ENCODE data around the gene UCK2.

Gene UCK2

DNA sequence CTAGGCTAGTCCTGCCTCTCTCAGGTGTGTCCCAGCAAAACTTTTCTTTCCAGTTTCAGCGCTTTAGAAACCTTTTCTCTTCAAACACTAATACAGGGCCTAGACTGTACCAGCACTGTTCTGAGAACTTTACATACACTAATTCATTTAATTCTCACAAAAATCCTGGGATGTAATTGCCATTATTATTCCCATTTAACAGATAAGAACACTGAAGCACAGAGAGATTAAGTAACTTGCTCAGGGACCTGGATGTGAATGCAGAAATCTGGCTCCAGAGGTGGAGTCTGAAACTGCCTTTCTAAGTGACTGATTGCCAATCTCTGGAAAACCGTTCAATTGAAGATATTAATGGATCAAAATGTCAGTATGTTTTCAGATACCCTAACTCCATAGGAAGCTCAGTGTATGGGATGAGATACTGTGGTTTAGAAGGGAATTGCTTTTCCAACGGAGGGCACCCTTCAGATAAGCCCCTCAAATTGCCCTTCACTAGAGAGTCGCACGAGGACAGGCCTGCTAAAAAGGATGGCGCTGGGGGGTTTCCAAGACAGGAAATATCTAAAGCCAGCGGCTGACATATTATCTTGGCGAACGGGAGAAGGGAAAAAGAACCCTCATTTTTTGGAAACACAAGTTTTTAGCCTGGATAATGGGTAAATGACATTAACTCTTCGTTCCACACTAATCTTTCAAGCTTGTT, 698 bp upstream of the UCK2 start:
- Histone ChIP-seq H3K27ac (replicated peaks) (peak overlapping the region; percentile 98), H3K27me3 (ENCODE audit: insufficient read depth, poor library complexity, severe bottlenecking) (no peaks in the 10 kb centered on the region), H3K4me3 (replicated peaks; ENCODE audit: insufficient read depth, low read length) (peak overlapping the region; percentile 55)
- no peak for TF ChIP-seq SPI1 (IDR thresholded peaks at IDR 0.05; ENCODE audit: borderline replicate concordance, low read depth)
- TF ChIP-seq, protein P1, sequence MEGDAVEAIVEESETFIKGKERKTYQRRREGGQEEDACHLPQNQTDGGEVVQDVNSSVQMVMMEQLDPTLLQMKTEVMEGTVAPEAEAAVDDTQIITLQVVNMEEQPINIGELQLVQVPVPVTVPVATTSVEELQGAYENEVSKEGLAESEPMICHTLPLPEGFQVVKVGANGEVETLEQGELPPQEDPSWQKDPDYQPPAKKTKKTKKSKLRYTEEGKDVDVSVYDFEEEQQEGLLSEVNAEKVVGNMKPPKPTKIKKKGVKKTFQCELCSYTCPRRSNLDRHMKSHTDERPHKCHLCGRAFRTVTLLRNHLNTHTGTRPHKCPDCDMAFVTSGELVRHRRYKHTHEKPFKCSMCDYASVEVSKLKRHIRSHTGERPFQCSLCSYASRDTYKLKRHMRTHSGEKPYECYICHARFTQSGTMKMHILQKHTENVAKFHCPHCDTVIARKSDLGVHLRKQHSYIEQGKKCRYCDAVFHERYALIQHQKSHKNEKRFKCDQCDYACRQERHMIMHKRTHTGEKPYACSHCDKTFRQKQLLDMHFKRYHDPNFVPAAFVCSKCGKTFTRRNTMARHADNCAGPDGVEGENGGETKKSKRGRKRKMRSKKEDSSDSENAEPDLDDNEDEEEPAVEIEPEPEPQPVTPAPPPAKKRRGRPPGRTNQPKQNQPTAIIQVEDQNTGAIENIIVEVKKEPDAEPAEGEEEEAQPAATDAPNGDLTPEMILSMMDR (IDR thresholded peaks at IDR 0.05; ENCODE audit: insufficient read depth, low read length), result no peak
- TF ChIP-seq GABPA (IDR thresholded peaks at IDR 0.05; ENCODE audit: low read depth), result no peak
- no peak for TF ChIP-seq POLR2AphosphoS5 (IDR thresholded peaks at IDR 0.05; ENCODE audit: low read depth)
- TF ChIP-seq, protein P2, sequence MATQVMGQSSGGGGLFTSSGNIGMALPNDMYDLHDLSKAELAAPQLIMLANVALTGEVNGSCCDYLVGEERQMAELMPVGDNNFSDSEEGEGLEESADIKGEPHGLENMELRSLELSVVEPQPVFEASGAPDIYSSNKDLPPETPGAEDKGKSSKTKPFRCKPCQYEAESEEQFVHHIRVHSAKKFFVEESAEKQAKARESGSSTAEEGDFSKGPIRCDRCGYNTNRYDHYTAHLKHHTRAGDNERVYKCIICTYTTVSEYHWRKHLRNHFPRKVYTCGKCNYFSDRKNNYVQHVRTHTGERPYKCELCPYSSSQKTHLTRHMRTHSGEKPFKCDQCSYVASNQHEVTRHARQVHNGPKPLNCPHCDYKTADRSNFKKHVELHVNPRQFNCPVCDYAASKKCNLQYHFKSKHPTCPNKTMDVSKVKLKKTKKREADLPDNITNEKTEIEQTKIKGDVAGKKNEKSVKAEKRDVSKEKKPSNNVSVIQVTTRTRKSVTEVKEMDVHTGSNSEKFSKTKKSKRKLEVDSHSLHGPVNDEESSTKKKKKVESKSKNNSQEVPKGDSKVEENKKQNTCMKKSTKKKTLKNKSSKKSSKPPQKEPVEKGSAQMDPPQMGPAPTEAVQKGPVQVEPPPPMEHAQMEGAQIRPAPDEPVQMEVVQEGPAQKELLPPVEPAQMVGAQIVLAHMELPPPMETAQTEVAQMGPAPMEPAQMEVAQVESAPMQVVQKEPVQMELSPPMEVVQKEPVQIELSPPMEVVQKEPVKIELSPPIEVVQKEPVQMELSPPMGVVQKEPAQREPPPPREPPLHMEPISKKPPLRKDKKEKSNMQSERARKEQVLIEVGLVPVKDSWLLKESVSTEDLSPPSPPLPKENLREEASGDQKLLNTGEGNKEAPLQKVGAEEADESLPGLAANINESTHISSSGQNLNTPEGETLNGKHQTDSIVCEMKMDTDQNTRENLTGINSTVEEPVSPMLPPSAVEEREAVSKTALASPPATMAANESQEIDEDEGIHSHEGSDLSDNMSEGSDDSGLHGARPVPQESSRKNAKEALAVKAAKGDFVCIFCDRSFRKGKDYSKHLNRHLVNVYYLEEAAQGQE (IDR thresholded peaks at IDR 0.05; ENCODE audit: insufficient replicate concordance, low read depth), result no peak
- no peak for DNase-seq (ENCODE audit: low read depth in 1 of 2, low spot score in 1 of 2)

DNA sequence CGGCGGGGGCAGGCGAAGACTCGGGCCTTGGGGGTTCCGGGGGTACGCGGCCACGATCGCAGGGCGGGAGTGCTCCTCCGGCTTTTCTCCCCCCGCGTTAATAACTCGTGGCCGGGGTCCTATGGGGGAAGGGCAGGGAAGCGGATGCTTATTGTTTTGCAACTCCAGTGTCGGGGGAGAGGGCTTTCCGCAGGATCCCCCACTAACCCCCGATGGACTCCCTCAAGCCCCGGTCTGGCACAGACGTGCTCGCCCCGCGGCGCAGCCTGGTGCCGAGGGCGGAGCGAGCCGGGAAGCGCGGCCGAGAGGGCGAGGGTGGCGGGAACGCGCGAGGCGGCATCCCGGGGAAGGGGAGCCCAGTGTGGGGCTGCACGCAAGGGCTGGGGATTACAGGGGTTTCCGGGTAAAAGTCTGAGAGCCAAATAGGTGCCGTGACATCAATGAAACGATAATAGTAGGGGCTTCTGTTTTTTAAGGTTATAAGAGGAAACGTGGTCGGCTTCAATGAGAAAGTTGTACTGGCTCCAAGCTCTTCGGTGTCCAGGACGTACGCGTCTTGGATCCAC, 772 bp downstream of the UCK2 start:
- Histone ChIP-seq H3K4me3 (replicated peaks; ENCODE audit: insufficient read depth, low read length) (peak overlapping the region; percentile 55), H3K27ac (replicated peaks) (peak overlapping the region; percentile 98), H3K27me3 (ENCODE audit: insufficient read depth, poor library complexity, severe bottlenecking) (no peaks in the 10 kb centered on the region)
- TF ChIP-seq, protein P1 (IDR thresholded peaks at IDR 0.05; ENCODE audit: insufficient read depth, low read length), result no peak
- peak; percentile 50; the same call in 1 of the 2 replicates for TF ChIP-seq GABPA (IDR thresholded peaks at IDR 0.05; ENCODE audit: low read depth)
- TF ChIP-seq, protein P2 (IDR thresholded peaks at IDR 0.05; ENCODE audit: insufficient replicate concordance, low read depth), result peak; percentile 41
- TF ChIP-seq POLR2AphosphoS5 (IDR thresholded peaks at IDR 0.05; ENCODE audit: low read depth), result peak; percentile 34; the same call in 1 of the 2 replicates
- DNase-seq (ENCODE audit: low read depth in 1 of 2, low spot score in 1 of 2), result peak; percentile 67 to 68

DNA sequence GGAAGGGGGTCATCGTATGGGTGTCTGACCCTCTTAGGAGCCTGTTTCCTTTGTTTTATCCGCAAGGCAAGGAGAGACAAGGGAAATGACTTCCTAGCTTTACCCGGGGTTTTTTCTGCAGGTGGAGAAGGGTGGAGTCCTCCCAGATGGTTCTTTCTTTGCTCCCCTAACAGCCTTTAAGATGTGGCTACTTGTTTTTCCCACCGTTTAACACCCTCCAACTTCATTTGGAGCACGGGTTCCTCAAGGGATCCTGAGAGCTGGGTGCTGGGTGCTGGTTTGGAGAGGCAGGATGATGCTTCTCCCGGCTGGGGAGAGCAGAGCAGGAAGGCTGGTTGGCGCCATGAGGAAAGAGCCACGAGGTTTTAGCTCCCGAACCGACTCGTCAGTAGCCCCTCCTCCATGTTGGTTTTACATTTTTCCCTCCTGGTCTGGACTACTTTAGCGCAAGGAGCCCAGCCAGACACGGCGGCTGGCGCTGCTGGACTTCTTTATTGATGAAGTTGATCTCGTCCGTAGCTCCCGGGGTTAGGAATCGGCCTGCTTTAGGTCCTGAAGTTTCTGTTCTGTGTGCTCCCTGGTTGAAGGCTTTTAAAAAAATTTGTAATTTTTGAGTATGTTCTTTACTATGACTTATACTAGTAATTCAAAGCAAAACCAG, 1.4 kb downstream of the UCK2 start:
- Histone ChIP-seq H3K4me3 (replicated peaks; ENCODE audit: insufficient read depth, low read length) (peak overlapping the region; percentile 55), H3K27ac (replicated peaks) (peak overlapping the region; percentile 98), H3K27me3 (ENCODE audit: insufficient read depth, poor library complexity, severe bottlenecking) (no peaks in the 10 kb centered on the region)
- DNase-seq (ENCODE audit: low read depth in 1 of 2, low spot score in 1 of 2), result peak; percentile 57 to 75
- TF ChIP-seq, protein P1 (IDR thresholded peaks at IDR 0.05; ENCODE audit: insufficient read depth, low read length), result no peak
- no peak for TF ChIP-seq SPI1 (IDR thresholded peaks at IDR 0.05; ENCODE audit: borderline replicate concordance, low read depth)
- TF ChIP-seq, protein P2 (IDR thresholded peaks at IDR 0.05; ENCODE audit: insufficient replicate concordance, low read depth), result peak; percentile 69
- TF ChIP-seq GABPA (IDR thresholded peaks at IDR 0.05; ENCODE audit: low read depth), result no peak
- TF ChIP-seq POLR2AphosphoS5 (IDR thresholded peaks at IDR 0.05; ENCODE audit: low read depth), result peak; percentile 76; the same call in 1 of the 2 replicates
